ENCODE results near the gene CEACAM20. TPM values are rescaled to one million over a fixed set of nuclear protein-coding genes. Genes with fewer than 3 reads are reported as not detected.
"Not testable (repeated sequence)": the region's sequence is repeated elsewhere in the genome, so short reads cannot be mapped to it uniquely, and the experiment has no call there.

The CEACAM20 gene
- total RNA-seq, 1 experiment from 2014 or later = not detected

GRCh38 chr19:44499962-44500949 lies 29.2 kb downstream of the CEACAM20 start, which contains the start of gene ZNF180:
Gene ZNF180 (minus strand): TSS chr19:44500522. CDS start chr19:44497334, 3,188 bp downstream.
- in situ Hi-C loops (cut with HindIII; ENCODE audit: low sequenced_read_pairs) = no loop called here
- peak; percentile 96 for DNase-seq (ENCODE audit: low spot score)

- in situ Hi-C loops (cut with HindIII; ENCODE audit: low sequenced_read_pairs) = no loop called here
- DNase-seq (ENCODE audit: low spot score) = no peak
These were observed 29.9 kb downstream of the CEACAM20 start for GRCh38 chr19:44499559-44499958.

GRCh38 chr19:44498988-44499387 lies 30.5 kb downstream of the CEACAM20 start:
- in situ Hi-C loops (cut with HindIII; ENCODE audit: low sequenced_read_pairs) = no loop called here
- DNase-seq (ENCODE audit: low spot score) = no peak

GRCh38 chr19:44496711-44497110 lies 32.8 kb downstream of the CEACAM20 start:
- in situ Hi-C loops (cut with HindIII; ENCODE audit: low sequenced_read_pairs) = no loop called here
- DNase-seq (ENCODE audit: low spot score) = no peak

- in situ Hi-C loops (cut with HindIII; ENCODE audit: low sequenced_read_pairs) = no loop called here
- no peak for DNase-seq (ENCODE audit: low spot score)
These were observed 52.7 kb downstream of the CEACAM20 start for GRCh38 chr19:44476559-44477408.

- in situ Hi-C loops (cut with HindIII; ENCODE audit: low sequenced_read_pairs); DNase-seq (ENCODE audit: low spot score): not testable (repeated sequence)
These were observed 60.7 kb downstream of the CEACAM20 start for GRCh38 chr19:44468730-44469129.

- DNase-seq (ENCODE audit: low spot score); in situ Hi-C loops (cut with HindIII; ENCODE audit: low sequenced_read_pairs): not testable (repeated sequence)
These were observed 66.7 kb downstream of the CEACAM20 start for GRCh38 chr19:44462600-44463286.

Other genes with a start within 250 kb of the CEACAM20 start
- 4.2 and 8.6 TPM in 2 replicates for gene ZNF235, start 224.7 kb downstream of the CEACAM20 start, total RNA-seq (2014; rRNA removed; shearing (Covaris generic))
- gene ZNF112, start 173.0 kb downstream of the CEACAM20 start, total RNA-seq (2014; rRNA removed; shearing (Covaris generic)) = 0.81 and 1.2 TPM in 2 replicates
- 0.24 and 0.31 TPM in 2 replicates for gene ZNF285, start 128.1 kb downstream of the CEACAM20 start, total RNA-seq (2014; rRNA removed; shearing (Covaris generic))
- gene ZNF229, start 81.2 kb downstream of the CEACAM20 start, total RNA-seq (2014; rRNA removed; shearing (Covaris generic)) = 0.80 and 1.0 TPM in 2 replicates
- gene ZNF180, start 29.2 kb downstream of the CEACAM20 start, total RNA-seq (2014; rRNA removed; shearing (Covaris generic)) = 8.0 and 15.0 TPM in 2 replicates
- gene IGSF23, start 83.9 kb upstream of the CEACAM20 start, total RNA-seq (2014; rRNA removed; shearing (Covaris generic)) = not detected in 2 replicates
- 36.7 and 43.1 TPM in 2 replicates for gene PVR, start 114.2 kb upstream of the CEACAM20 start, total RNA-seq (2014; rRNA removed; shearing (Covaris generic))
- gene CEACAM19, start 141.8 kb upstream of the CEACAM20 start, total RNA-seq (2014; rRNA removed; shearing (Covaris generic)) = 0.78 TPM in 1 of 2 replicates, not detected in the other
- not detected in 2 replicates for gene CEACAM16, start 169.5 kb upstream of the CEACAM20 start, total RNA-seq (2014; rRNA removed; shearing (Covaris generic))
- 6.6 and 9.1 TPM in 2 replicates for gene BCL3, start 219.0 kb upstream of the CEACAM20 start, total RNA-seq (2014; rRNA removed; shearing (Covaris generic))
- not detected in 2 replicates for gene CBLC, start 248.2 kb upstream of the CEACAM20 start, total RNA-seq (2014; rRNA removed; shearing (Covaris generic))

Data from G401 (cell line).